ENCODE data around the gene NATD1. TPM values are rescaled to one million over a fixed set of nuclear protein-coding genes. Genes with fewer than 3 reads are reported as not detected.

NATD1 gene
- polyA plus RNA-seq, 1 experiment: 13.3 TPM

GRCh38 chr17:21252289-21252795 lies 868 bp downstream of the NATD1 start:
- POLR2A ChIA-PET: no interaction called here

GRCh38 chr17:21251337-21252010 lies 1.7 kb downstream of the NATD1 start:
- ChIA-PET POLR2A (no interaction called here), CTCF (interaction anchor here (1.1 to 2.2 kb wide), 5 partner anchors 11 to 262 kb away, joined by 3 to 8 read pairs (median 6); no protein-coding TSS in a partner anchor)
- no peak for TF ChIP-seq CTCF (IDR thresholded peaks at IDR 0.05; ENCODE audit: insufficient read depth, low read depth, low read length)
- H3K4me3 ChIP-seq (ENCODE audit: low read depth, low read length): peak overlapping the region; percentile 76; the same call in 1 of the 2 replicates
- no peaks in the 10 kb centered on the region for H3K27me3 ChIP-seq (ENCODE audit: control insufficient read depth, insufficient read depth, low read length)
- DNase-seq (ENCODE audit: low read depth): no peak
- H3K36me3 ChIP-seq (ENCODE audit: control insufficient read depth, insufficient read depth, low read length): peaks cover 2% of the 10 kb centered on the region

More at GRCh38 chr17:21252289-21252795, 868 bp downstream of the NATD1 start:
- Histone ChIP-seq H3K27me3 (ENCODE audit: control insufficient read depth, insufficient read depth, low read length) (no peaks in the 10 kb centered on the region), H3K36me3 (ENCODE audit: control insufficient read depth, insufficient read depth, low read length) (peaks cover 2% of the 10 kb centered on the region; the same call in 1 of the 2 replicates), H3K4me3 (ENCODE audit: low read depth, low read length) (peak overlapping the region; percentile 76)
- CTCF ChIA-PET: interaction anchor here (0.7 to 2.1 kb wide), 4 partner anchors 27 to 133 kb away, joined by 3 to 8 read pairs (median 5); no protein-coding TSS in a partner anchor
- TF ChIP-seq CTCF (IDR thresholded peaks at IDR 0.05; ENCODE audit: insufficient read depth, low read depth, low read length): no peak
- no peak for DNase-seq (ENCODE audit: low read depth)

- ChIA-PET CTCF (interaction anchor here (1.1 to 2.2 kb wide), 6 partner anchors 10 to 262 kb away, joined by 3 to 7 read pairs (median 4); no protein-coding TSS in a partner anchor), POLR2A (no interaction called here)
- Histone ChIP-seq H3K27me3 (ENCODE audit: control insufficient read depth, insufficient read depth, low read length) (no peaks in the 10 kb centered on the region), H3K36me3 (ENCODE audit: control insufficient read depth, insufficient read depth, low read length) (peaks cover 2% of the 10 kb centered on the region), H3K4me3 (ENCODE audit: low read depth, low read length) (no peak overlapping the region)
- no peak for DNase-seq (ENCODE audit: low read depth)
- TF ChIP-seq CTCF (IDR thresholded peaks at IDR 0.05; ENCODE audit: insufficient read depth, low read depth, low read length): no peak
These were observed 2.4 kb downstream of the NATD1 start for GRCh38 chr17:21250854-21251253.

GRCh38 chr17:21249920-21250703 lies 3.1 kb downstream of the NATD1 start:
- peaks cover 2% of the 10 kb centered on the region for H3K36me3 ChIP-seq (ENCODE audit: control insufficient read depth, insufficient read depth, low read length)
- no peaks in the 10 kb centered on the region for H3K27me3 ChIP-seq (ENCODE audit: control insufficient read depth, insufficient read depth, low read length)
- ChIA-PET POLR2A (no interaction called here), CTCF (interaction anchor here (1.0 to 2.2 kb wide), 6 partner anchors 9 to 263 kb away, joined by 3 to 7 read pairs (median 4); no protein-coding TSS in a partner anchor)
- H3K4me3 ChIP-seq (ENCODE audit: low read depth, low read length): no peak overlapping the region
- no peak for DNase-seq (ENCODE audit: low read depth)
- TF ChIP-seq CTCF (IDR thresholded peaks at IDR 0.05; ENCODE audit: insufficient read depth, low read depth, low read length): no peak

Measured in BJ (cell line).